ENCODE results near the gene SIGLEC8.

DNA sequence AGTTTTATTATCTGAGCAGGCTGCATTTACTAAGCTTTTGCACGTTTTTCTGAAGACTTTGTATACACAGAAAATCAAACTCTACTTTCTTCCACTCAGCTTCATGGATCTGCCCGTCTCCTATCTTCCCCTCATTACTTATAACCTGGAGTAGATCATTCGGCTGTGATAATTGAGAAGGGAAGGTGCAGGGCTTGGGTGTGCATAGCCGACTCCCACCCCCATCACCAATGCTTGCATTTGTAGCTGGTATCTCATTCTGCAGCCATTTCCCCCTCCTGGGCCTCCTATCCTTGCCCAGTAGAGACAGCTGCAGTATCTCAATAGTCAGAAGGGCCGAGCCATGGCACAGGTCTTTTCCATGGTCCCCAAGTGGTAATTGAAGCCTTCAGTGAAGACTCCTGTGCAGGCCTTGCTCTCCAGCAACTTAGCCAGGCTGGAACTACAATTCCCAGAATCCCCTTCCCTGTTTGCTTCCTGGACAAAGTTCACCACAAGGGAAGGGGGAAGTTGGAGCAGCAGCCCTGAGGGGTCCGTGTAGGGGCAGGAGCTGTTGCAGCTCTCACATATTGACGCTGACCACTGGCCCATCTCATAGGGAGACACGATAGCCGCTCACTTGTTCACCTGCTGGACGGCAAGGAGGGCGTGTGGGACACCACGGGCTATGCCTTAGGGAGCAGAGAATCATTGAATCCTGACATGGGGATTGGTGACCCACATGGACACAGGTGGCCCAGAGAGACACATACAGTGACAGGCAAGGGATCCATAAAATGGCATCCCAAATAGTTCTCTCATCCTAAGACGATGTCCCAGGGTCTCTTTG is 2.1 kb upstream of the SIGLEC8 start:
- TF ChIP-seq EZH2 (IDR thresholded peaks at IDR 0.05; ENCODE audit: borderline replicate concordance, insufficient read depth, low read length, poor library complexity, severe bottlenecking), result no peak
- TF ChIP-seq, protein P1, sequence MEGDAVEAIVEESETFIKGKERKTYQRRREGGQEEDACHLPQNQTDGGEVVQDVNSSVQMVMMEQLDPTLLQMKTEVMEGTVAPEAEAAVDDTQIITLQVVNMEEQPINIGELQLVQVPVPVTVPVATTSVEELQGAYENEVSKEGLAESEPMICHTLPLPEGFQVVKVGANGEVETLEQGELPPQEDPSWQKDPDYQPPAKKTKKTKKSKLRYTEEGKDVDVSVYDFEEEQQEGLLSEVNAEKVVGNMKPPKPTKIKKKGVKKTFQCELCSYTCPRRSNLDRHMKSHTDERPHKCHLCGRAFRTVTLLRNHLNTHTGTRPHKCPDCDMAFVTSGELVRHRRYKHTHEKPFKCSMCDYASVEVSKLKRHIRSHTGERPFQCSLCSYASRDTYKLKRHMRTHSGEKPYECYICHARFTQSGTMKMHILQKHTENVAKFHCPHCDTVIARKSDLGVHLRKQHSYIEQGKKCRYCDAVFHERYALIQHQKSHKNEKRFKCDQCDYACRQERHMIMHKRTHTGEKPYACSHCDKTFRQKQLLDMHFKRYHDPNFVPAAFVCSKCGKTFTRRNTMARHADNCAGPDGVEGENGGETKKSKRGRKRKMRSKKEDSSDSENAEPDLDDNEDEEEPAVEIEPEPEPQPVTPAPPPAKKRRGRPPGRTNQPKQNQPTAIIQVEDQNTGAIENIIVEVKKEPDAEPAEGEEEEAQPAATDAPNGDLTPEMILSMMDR (IDR thresholded peaks at IDR 0.05; ENCODE audit: poor library complexity, severe bottlenecking), result no peak
- no peak for TF ChIP-seq RAD21 (conservative IDR thresholded peaks at IDR 0.05)
- TF ChIP-seq EP300 (conservative IDR thresholded peaks at IDR 0.05; ENCODE audit: poor library complexity, severe bottlenecking), result no peak
- no peak for TF ChIP-seq TAF1 (IDR thresholded peaks at IDR 0.05; ENCODE audit: low read depth)
- no peak for TF ChIP-seq POLR2AphosphoS5 (IDR thresholded peaks at IDR 0.05)
- TF ChIP-seq, protein P2, sequence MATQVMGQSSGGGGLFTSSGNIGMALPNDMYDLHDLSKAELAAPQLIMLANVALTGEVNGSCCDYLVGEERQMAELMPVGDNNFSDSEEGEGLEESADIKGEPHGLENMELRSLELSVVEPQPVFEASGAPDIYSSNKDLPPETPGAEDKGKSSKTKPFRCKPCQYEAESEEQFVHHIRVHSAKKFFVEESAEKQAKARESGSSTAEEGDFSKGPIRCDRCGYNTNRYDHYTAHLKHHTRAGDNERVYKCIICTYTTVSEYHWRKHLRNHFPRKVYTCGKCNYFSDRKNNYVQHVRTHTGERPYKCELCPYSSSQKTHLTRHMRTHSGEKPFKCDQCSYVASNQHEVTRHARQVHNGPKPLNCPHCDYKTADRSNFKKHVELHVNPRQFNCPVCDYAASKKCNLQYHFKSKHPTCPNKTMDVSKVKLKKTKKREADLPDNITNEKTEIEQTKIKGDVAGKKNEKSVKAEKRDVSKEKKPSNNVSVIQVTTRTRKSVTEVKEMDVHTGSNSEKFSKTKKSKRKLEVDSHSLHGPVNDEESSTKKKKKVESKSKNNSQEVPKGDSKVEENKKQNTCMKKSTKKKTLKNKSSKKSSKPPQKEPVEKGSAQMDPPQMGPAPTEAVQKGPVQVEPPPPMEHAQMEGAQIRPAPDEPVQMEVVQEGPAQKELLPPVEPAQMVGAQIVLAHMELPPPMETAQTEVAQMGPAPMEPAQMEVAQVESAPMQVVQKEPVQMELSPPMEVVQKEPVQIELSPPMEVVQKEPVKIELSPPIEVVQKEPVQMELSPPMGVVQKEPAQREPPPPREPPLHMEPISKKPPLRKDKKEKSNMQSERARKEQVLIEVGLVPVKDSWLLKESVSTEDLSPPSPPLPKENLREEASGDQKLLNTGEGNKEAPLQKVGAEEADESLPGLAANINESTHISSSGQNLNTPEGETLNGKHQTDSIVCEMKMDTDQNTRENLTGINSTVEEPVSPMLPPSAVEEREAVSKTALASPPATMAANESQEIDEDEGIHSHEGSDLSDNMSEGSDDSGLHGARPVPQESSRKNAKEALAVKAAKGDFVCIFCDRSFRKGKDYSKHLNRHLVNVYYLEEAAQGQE (IDR thresholded peaks at IDR 0.05; ENCODE audit: borderline replicate concordance), result no peak
- no peak for TF ChIP-seq SMC3 (conservative IDR thresholded peaks at IDR 0.05; ENCODE audit: poor library complexity)
- no peak for TF ChIP-seq MXI1 (conservative IDR thresholded peaks at IDR 0.05; ENCODE audit: poor library complexity, severe bottlenecking)

All from neural cell (in vitro differentiated cells).